Ishikawa (cell line): ENCODE data around the gene COL26A1.

Experiments used
- CEBPB ChIP-seq: IDR thresholded peaks from 2 replicates; pipeline ENCODE4 v1.6.1; 2012
- CREB1 ChIP-seq: IDR thresholded peaks from 2 replicates; pipeline ENCODE4 v1.6.1; 2012; ENCODE audit warnings: low read depth
- EGR1 ChIP-seq: IDR thresholded peaks from 2 replicates; pipeline ENCODE4 v1.6.1; 2012
- EP300 ChIP-seq: IDR thresholded peaks from 2 replicates; pipeline ENCODE4 v1.6.1; 2012; ENCODE audit warnings: borderline replicate concordance
- FOXM1 ChIP-seq: IDR thresholded peaks from 2 replicates; pipeline ENCODE4 v1.6.1; 2012; ENCODE audit warnings: low read depth, borderline replicate concordance
- NFIC ChIP-seq: IDR thresholded peaks from 2 replicates; pipeline ENCODE4 v1.6.1; 2012
- RAD21 ChIP-seq: IDR thresholded peaks from 2 replicates; pipeline ENCODE4 v1.6.1; 2012; ENCODE audit warnings: low read depth
- REST ChIP-seq: IDR thresholded peaks from 2 replicates; pipeline ENCODE4 v1.6.1; 2012; ENCODE audit warnings: low read depth, mild to moderate bottlenecking
- TAF1 ChIP-seq: IDR thresholded peaks from 2 replicates; pipeline ENCODE4 v1.6.1; 2012; ENCODE audit warnings: low read depth, mild to moderate bottlenecking
- TCF12 ChIP-seq: IDR thresholded peaks from 2 replicates; pipeline ENCODE4 v1.6.1; 2012; ENCODE audit warnings: low read depth
- TEAD4 ChIP-seq: IDR thresholded peaks from 2 replicates; pipeline ENCODE4 v1.6.1; 2012
- USF1 ChIP-seq: IDR thresholded peaks from 2 replicates; pipeline ENCODE4 v1.6.1; 2012
- YY1 ChIP-seq: IDR thresholded peaks from 2 replicates; pipeline ENCODE4 v1.6.1; 2012; ENCODE audit warnings: low read depth
- ZBTB7A ChIP-seq: IDR thresholded peaks from 2 replicates; pipeline ENCODE4 v1.6.1; 2012; ENCODE audit warnings: low read depth
- TF ChIP-seq, protein P1 (sequence below): IDR thresholded peaks from 2 replicates; pipeline ENCODE4 v1.6.1; 2012

The COL26A1 gene

GRCh38 chr7:101357433-101357832, 5.2 kb upstream of the COL26A1 start:
- no peak for TF ChIP-seq REST
- TF ChIP-seq TEAD4 = no peak
- no peak for TF ChIP-seq RAD21
- TF ChIP-seq, protein P1, sequence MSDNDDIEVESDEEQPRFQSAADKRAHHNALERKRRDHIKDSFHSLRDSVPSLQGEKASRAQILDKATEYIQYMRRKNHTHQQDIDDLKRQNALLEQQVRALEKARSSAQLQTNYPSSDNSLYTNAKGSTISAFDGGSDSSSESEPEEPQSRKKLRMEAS = no peak
- TF ChIP-seq TAF1 = no peak
- TF ChIP-seq YY1 = no peak
- TF ChIP-seq ZBTB7A = no peak
- TF ChIP-seq FOXM1 = no peak
- no peak for TF ChIP-seq NFIC
- TF ChIP-seq CEBPB = no peak
- no peak for TF ChIP-seq USF1
- TF ChIP-seq EP300 = no peak
- no peak for TF ChIP-seq TCF12
- TF ChIP-seq EGR1 = no peak
- no peak for TF ChIP-seq CREB1

DNA sequence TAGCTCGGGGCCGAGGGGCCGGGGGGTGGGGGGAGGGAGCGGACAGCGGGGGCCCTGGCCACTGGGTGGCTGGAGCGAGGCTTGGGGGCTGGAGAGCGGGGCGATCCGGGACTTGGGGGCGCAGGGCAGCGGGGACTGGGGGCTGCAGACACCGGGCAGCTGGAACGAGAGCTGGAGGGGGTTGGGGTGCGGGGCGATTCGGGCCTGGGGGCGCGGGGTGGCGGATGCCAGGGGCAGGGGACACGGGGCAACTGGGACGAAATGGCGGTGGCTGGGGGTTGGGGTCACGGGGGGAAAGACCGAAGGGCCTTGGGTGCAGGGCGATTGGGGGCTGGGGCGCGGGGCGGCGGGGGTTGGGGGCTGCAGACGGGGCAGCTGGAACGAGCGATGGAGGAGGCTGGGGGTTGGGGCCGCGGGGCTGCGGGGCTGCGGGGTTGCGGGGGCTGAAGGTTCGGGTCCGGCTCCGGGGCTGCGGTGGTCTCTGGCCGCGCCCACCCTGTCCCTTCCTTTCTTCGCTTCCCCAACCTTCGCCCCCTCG, 590 bp downstream of the COL26A1 start:
- TF ChIP-seq ZBTB7A = peak; percentile 46; the same call in 1 of the 2 replicates
- TF ChIP-seq REST = no peak

- no peak; the same call in 1 of the 2 replicates for TF ChIP-seq TCF12
- TF ChIP-seq ZBTB7A = no peak; the same call in 1 of the 2 replicates
- peak; percentile 73 for TF ChIP-seq RAD21
- TF ChIP-seq EGR1 = no peak
- no peak for TF ChIP-seq CREB1
- peak; percentile 83 for TF ChIP-seq USF1
- TF ChIP-seq EP300 = no peak
- TF ChIP-seq, protein P1 = peak; percentile 86
- no peak for TF ChIP-seq FOXM1
- no peak for TF ChIP-seq REST
- no peak; the same call in 1 of the 2 replicates for TF ChIP-seq CEBPB
- TF ChIP-seq TAF1 = peak; percentile 66
- TF ChIP-seq NFIC = no peak
- no peak for TF ChIP-seq YY1
- TF ChIP-seq TEAD4 = no peak
Observed at GRCh38 chr7:101363734-101364374, 1.2 kb downstream of the COL26A1 start.

GRCh38 chr7:101365956-101366355, 3.3 kb downstream of the COL26A1 start:
- TF ChIP-seq RAD21 = no peak
- TF ChIP-seq CEBPB = no peak

DNA sequence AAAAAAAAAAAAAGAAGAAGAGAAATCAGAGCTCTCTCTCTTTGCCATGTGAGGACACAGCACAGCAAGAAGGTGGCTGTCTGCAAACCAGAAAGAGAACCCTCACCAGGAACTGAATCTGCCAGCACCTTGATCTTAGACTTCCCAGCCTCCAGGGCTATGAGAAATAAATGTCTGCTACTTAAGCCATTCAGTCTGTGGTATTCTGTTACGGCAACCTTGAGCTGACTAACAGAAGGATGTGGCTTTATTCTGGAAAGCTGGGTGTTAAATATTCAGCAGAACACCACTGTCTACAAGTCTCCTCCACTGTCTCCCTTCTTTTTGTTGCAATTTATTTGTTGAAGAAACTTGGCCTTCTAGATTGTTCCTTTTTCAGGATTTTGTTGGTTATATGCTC, 5.0 kb downstream of the COL26A1 start:
- TF ChIP-seq FOXM1 (no peak), EGR1 (no peak), REST (no peak), USF1 (no peak)
